ENCODE results near the gene VPS11. TPM values are rescaled to one million over a fixed set of nuclear protein-coding genes. Genes with fewer than 3 reads are reported as not detected.
"Not testable (repeated sequence)": the region's sequence is repeated elsewhere in the genome, so short reads cannot be mapped to it uniquely, and the experiment has no call there.

VPS11 gene
- total RNA-seq, 2 experiments from 2014 or later, result 76.4 to 84.3 TPM

- ChIA-PET CTCF (interaction anchor here (1.4 to 1.8 kb wide), 3 partner anchors 16 to 36 kb away, joined by 3 to 4 read pairs (median 4); partner anchors contain the start of gene HMBS), POLR2A (interaction anchor here (1.0 to 2.3 kb wide), 19 partner anchors 11 to 529 kb away, joined by 3 to 59 read pairs (median 6); partner anchors contain the start of genes ARCN1, CBL, CENATAC and HINFP)
- Mint-ChIP-seq H3K4me1 (ENCODE audit: low read depth) (peaks cover 52% of the 10 kb centered on the region), H3K4me3 (peak overlapping the region; percentile 95), H3K27ac (peak overlapping the region; percentile 97), H3K27me3 (no peaks in the 10 kb centered on the region), H3K9me3 (no peaks in the 10 kb centered on the region), H3K36me3 (ENCODE audit: low read depth) (peaks cover 45% of the 10 kb centered on the region)
- DNase-seq (no peak), ATAC-seq (ENCODE audit: poor library complexity) (no peak)
- Histone ChIP-seq H3K9me3 (ENCODE audit: control insufficient read depth in 1 of 2, insufficient read depth in 1 of 2, low read length in 2 of 2) (no peaks in the 10 kb centered on the region), H3K27me3 (ENCODE audit: control insufficient read depth in 1 of 2, insufficient read depth in 2 of 2, low read length in 2 of 2) (no peaks in the 10 kb centered on the region), H3K36me3 (ENCODE audit: insufficient read depth, low read length) (peaks cover 23% of the 10 kb centered on the region), H3K27ac (ENCODE audit: low read depth in 1 of 2, low read length in 2 of 2) (peak overlapping the region; percentile 83 to 95), H3K4me3 (ENCODE audit: low read length) (peak overlapping the region; percentile 90), H3K4me1 (ENCODE audit: insufficient read depth, low read length) (peaks cover 29% of the 10 kb centered on the region)
- TF ChIP-seq, protein P1, sequence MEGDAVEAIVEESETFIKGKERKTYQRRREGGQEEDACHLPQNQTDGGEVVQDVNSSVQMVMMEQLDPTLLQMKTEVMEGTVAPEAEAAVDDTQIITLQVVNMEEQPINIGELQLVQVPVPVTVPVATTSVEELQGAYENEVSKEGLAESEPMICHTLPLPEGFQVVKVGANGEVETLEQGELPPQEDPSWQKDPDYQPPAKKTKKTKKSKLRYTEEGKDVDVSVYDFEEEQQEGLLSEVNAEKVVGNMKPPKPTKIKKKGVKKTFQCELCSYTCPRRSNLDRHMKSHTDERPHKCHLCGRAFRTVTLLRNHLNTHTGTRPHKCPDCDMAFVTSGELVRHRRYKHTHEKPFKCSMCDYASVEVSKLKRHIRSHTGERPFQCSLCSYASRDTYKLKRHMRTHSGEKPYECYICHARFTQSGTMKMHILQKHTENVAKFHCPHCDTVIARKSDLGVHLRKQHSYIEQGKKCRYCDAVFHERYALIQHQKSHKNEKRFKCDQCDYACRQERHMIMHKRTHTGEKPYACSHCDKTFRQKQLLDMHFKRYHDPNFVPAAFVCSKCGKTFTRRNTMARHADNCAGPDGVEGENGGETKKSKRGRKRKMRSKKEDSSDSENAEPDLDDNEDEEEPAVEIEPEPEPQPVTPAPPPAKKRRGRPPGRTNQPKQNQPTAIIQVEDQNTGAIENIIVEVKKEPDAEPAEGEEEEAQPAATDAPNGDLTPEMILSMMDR (IDR thresholded peaks at IDR 0.05), result no peak
- intact Hi-C loops (cut with DNase I, micrococcal nuclease), result loop anchor here (1.0 to 10.0 kb wide), 6 partner anchors 16 to 526 kb away; partner anchors contain the start of genes RPS25 (in 2 of the 2), TRAPPC4 (in 2 of the 2), VPS11 (in 2 of the 2) and ARCN1 (in 1 of the 2)
These were observed 33.6 kb downstream of the VPS11 start for GRCh38 chr11:119100994-119101758.

DNA sequence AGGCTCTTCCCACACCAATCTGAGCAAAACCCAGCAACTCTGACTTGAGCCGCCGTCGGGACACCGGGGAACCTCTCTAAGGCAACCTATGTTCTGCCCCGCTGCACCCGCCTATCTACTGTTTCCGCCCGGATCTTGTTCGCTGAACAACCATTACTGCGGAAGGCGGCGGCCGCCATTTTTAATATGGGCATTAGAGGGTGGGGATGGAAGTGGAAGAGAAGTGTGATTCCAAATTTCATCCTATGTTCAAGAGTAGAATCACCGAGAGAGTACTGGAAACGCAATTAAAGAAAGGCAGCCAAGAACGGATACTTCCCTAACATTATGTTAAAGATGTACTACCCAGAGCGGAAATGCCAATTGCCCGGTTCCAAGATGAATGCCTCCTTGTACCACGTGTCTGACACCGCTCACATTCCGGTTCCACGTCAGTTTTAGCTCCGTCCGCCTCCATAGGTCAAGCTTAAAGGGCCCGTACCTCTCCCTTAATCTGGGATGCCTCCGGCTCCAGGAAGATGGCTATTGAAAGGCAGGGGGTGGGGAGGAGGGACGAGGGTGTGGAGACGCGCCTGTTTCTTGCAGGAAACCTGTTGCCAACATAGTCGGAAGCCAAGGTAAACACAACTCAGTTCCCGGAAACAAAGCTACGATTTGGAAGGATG is 34.3 kb downstream of the VPS11 start, which contains the start of gene DPAGT1:
DPAGT1 (minus strand) TSS at position 95 of the 665 bp plus-strand sequence. CDS start 198 bp downstream, outside the sequence.
- Histone ChIP-seq H3K27ac (ENCODE audit: low read depth in 1 of 2, low read length in 2 of 2) (peak within 1 kb of the TSS; percentile 83 to 95), H3K27me3 (ENCODE audit: control insufficient read depth in 1 of 2, insufficient read depth in 2 of 2, low read length in 2 of 2) (no peaks in the 10 kb centered on the region), H3K4me1 (ENCODE audit: insufficient read depth, low read length) (peaks cover 35% of the 10 kb centered on the region), H3K36me3 (ENCODE audit: insufficient read depth, low read length) (peaks cover 16% of the 10 kb centered on the region), H3K9me3 (ENCODE audit: control insufficient read depth in 1 of 2, insufficient read depth in 1 of 2, low read length in 2 of 2) (no peaks in the 10 kb centered on the region), H3K4me3 (ENCODE audit: low read length) (peak within 1 kb of the TSS; percentile 90)
- peak within 1 kb of the TSS; percentile 97 for H3K27ac Mint-ChIP-seq
- TF ChIP-seq, protein P1 (IDR thresholded peaks at IDR 0.05), result no peak
- H3K9me3 Mint-ChIP-seq, result no peaks in the 10 kb centered on the region
- no peaks in the 10 kb centered on the region for H3K27me3 Mint-ChIP-seq
- ATAC-seq (ENCODE audit: poor library complexity) (peak; percentile 84), DNase-seq (peak; percentile 73 to 92 (median 78))
- H3K36me3 Mint-ChIP-seq (ENCODE audit: low read depth), result peaks cover 40% of the 10 kb centered on the region
- ChIA-PET CTCF (interaction anchor here (0.7 to 1.8 kb wide), 5 partner anchors 16 to 95 kb away, joined by 3 to 5 read pairs (median 4); partner anchors contain the start of gene HMBS), POLR2A (interaction anchor here (0.5 to 2.3 kb wide), 26 partner anchors 8 to 530 kb away, joined by 3 to 59 read pairs (median 5); partner anchors contain the start of genes ABCG4, ARCN1, CBL and CENATAC)
- intact Hi-C loops (cut with DNase I, micrococcal nuclease), result loop anchor here (1.0 to 10.0 kb wide), 8 partner anchors 17 to 527 kb away; partner anchors contain the start of genes RPS25 (in 2 of the 2), TRAPPC4 (in 2 of the 2), VPS11 (in 2 of the 2) and ARCN1 (in 1 of the 2)
- peak within 1 kb of the TSS; percentile 95 for H3K4me3 Mint-ChIP-seq
- H3K4me1 Mint-ChIP-seq (ENCODE audit: low read depth), result peaks cover 51% of the 10 kb centered on the region

DNA sequence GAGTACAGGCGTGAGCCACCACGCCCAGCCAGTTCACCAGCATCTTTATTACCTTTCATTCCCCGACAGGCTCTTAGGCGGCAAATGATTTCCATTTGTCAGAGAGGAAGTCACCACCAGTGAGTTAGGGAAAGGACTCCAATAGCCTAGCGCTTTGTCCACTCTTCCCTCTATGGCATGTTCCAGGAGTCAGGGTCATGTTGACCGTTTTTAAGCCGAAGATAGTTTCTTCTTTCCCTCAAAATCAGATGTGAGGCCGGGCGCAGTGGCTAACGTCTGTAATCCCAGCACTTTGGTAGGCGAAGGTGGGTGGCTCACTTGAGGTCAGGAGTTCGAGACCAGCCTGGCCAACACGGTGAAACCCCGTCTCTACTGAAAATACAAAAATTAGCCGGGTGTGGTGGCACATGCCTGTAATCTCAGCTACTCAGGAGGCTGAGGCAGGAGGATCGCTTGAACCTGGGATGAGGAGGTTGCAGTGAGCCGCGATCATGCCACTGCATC is 35.6 kb downstream of the VPS11 start:
- not testable (repeated sequence) for H3K27me3 Mint-ChIP-seq; ATAC-seq (ENCODE audit: poor library complexity); H3K9me3 ChIP-seq (ENCODE audit: control insufficient read depth in 1 of 2, insufficient read depth in 1 of 2, low read length in 2 of 2); H3K27me3 ChIP-seq (ENCODE audit: control insufficient read depth in 1 of 2, insufficient read depth in 2 of 2, low read length in 2 of 2); DNase-seq; H3K36me3 ChIP-seq (ENCODE audit: insufficient read depth, low read length); H3K9me3 Mint-ChIP-seq
- CTCF ChIA-PET, result interaction anchor here (1.0 to 1.8 kb wide), 2 partner anchors 15 to 93 kb away, joined by 4 to 5 read pairs; no protein-coding TSS in a partner anchor
- peaks cover 39% of the 10 kb centered on the region for H3K4me1 ChIP-seq (ENCODE audit: insufficient read depth, low read length)
- H3K36me3 Mint-ChIP-seq (ENCODE audit: low read depth), result peaks cover 30% of the 10 kb centered on the region
- H3K4me3 Mint-ChIP-seq, result peak overlapping the region; percentile 95
- POLR2A ChIA-PET, result interaction anchor here (0.7 to 2.3 kb wide), 10 partner anchors 9 to 531 kb away, joined by 4 to 59 read pairs (median 12); partner anchors contain the start of genes ARCN1, HINFP, HMBS and NLRX1
- peaks cover 56% of the 10 kb centered on the region for H3K4me1 Mint-ChIP-seq (ENCODE audit: low read depth)
- peak overlapping the region in 1 of 2 donors; percentile 9 for H3K27ac ChIP-seq (ENCODE audit: low read depth in 1 of 2, low read length in 2 of 2)
- peak overlapping the region; percentile 90 for H3K4me3 ChIP-seq (ENCODE audit: low read length)
- H3K27ac Mint-ChIP-seq, result peak overlapping the region; percentile 97
- intact Hi-C loops (cut with DNase I, micrococcal nuclease), result loop anchor here (5.0 to 10.0 kb wide), 3 partner anchors 36 to 528 kb away; partner anchors contain the start of genes ARCN1 (in 1 of the 2) and VPS11 (in 1 of the 2)

Data from CD4-positive, alpha-beta T cell (primary cell).